ENCODE measurements around the gene RNF10. TPM values are rescaled to one million over a fixed set of nuclear protein-coding genes. Genes with fewer than 3 reads are reported as not detected.

RNF10 gene
- total and polyA plus RNA-seq, 9 of the 15 experiments (the other 6 are each of a cell fraction or from before 2014, with no cell fraction given), result 43.0 to 139 (median 80.1) TPM

DNA sequence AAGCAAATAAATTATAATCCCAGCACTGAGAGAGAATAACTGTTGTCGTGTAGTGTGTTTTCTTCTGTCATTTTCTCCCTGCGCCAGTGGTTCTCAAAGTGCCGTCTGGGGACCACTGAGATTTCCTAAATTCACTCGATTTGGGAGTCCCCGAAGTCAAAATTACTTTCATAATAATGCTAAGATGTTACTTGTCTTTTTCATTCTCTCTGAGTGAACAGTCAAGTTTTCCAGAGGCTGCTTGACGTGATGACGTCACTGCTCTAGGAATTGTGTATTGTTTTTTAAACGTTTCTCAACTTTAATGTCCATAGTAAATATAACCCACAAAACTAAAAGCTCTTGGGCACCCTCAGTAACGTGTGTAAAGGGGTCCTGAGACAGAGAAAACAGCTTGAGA, 47.8 kb downstream of the RNF10 start (continued):
- TF ChIP-seq TAF1 (IDR thresholded peaks at IDR 0.05; ENCODE audit: control insufficient read depth, extremely low read depth, insufficient read depth, low read length, severe bottlenecking), result no peak
- no peak for TF ChIP-seq CBFA2T2 (conservative IDR thresholded peaks at IDR 0.05)
- TF ChIP-seq GABPA (tag; conservative IDR thresholded peaks at IDR 0.05; ENCODE audit: low read depth), result no peak
- TF ChIP-seq, protein P1, sequence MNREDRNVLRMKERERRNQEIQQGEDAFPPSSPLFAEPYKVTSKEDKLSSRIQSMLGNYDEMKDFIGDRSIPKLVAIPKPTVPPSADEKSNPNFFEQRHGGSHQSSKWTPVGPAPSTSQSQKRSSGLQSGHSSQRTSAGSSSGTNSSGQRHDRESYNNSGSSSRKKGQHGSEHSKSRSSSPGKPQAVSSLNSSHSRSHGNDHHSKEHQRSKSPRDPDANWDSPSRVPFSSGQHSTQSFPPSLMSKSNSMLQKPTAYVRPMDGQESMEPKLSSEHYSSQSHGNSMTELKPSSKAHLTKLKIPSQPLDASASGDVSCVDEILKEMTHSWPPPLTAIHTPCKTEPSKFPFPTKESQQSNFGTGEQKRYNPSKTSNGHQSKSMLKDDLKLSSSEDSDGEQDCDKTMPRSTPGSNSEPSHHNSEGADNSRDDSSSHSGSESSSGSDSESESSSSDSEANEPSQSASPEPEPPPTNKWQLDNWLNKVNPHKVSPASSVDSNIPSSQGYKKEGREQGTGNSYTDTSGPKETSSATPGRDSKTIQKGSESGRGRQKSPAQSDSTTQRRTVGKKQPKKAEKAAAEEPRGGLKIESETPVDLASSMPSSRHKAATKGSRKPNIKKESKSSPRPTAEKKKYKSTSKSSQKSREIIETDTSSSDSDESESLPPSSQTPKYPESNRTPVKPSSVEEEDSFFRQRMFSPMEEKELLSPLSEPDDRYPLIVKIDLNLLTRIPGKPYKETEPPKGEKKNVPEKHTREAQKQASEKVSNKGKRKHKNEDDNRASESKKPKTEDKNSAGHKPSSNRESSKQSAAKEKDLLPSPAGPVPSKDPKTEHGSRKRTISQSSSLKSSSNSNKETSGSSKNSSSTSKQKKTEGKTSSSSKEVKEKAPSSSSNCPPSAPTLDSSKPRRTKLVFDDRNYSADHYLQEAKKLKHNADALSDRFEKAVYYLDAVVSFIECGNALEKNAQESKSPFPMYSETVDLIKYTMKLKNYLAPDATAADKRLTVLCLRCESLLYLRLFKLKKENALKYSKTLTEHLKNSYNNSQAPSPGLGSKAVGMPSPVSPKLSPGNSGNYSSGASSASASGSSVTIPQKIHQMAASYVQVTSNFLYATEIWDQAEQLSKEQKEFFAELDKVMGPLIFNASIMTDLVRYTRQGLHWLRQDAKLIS (CRISPR knock-in tag; IDR thresholded peaks at IDR 0.05), result no peak
- TF ChIP-seq XRCC3 (IDR thresholded peaks at IDR 0.05), result no peak
- no peak for TF ChIP-seq GTF2A2 (tag; IDR thresholded peaks at IDR 0.05)
- peak; percentile 75; the same call in 1 of the 2 replicates for TF ChIP-seq JUN (IDR thresholded peaks at IDR 0.05; ENCODE audit: borderline replicate concordance, low read depth, low read length)
- TF ChIP-seq JUN (CRISPR knock-in tag; IDR thresholded peaks at IDR 0.05; ENCODE audit: borderline replicate concordance), result no peak
- TF ChIP-seq ZNF384 (IDR thresholded peaks at IDR 0.05; ENCODE audit: low read depth, low read length), result no peak
- TF ChIP-seq CBX3 (IDR thresholded peaks at IDR 0.05; ENCODE audit: borderline replicate concordance in 1 of 2, low read length in 2 of 2), result no peak
- TF ChIP-seq U2AF1 (optimal IDR thresholded peaks at IDR 0.05; ENCODE audit: low read depth, low read length), result no peak
- no peak for TF ChIP-seq EGR1 (conservative IDR thresholded peaks at IDR 0.05)
- no peak for TF ChIP-seq NR3C1 (CRISPR knock-in tag; IDR thresholded peaks at IDR 0.05)

Data from K562 (cell line).